Activated CD4-positive, alpha-beta memory T cell treated with anti-CD3 and anti-CD28 coated beads, Interleukin-2, amount 10 ng/mL, durations not matched to agents 7 days and 5 days (primary cell): ENCODE data around the gene UST. TPM values are rescaled to one million over a fixed set of nuclear protein-coding genes. Genes with fewer than 3 reads are reported as not detected.

ENCODE experiments used
- CTCF ChIA-PET: fragments of 350-600 bp; sonication (Branson Sonifier 250); formaldehyde crosslinking; loops from one replicate; lab custom pipeline; 2021; ENCODE audit warnings: antibody characterized with exemption, inconsistent platforms; lab: Charles Lee
- POLR2A ChIA-PET: fragments of 350-600 bp; sonication (Branson Sonifier 250); formaldehyde crosslinking; loops from one replicate; lab custom pipeline; 2021; ENCODE audit warnings: antibody characterized with exemption; lab: Charles Lee
- DNase-seq: peaks from one replicate; pipeline ENCODE4 v3.0.0-alpha.2; 2020
- H3K27ac Mint-ChIP-seq: one replicate; pipeline ENCODE4 v1.8.0; 2021; ENCODE audit warnings: mild to moderate bottlenecking, mixed read lengths
- H3K27me3 Mint-ChIP-seq: one replicate; pipeline ENCODE4 v1.8.0; 2021; ENCODE audit warnings: mixed read lengths
- H3K36me3 Mint-ChIP-seq: one replicate; pipeline ENCODE4 v1.8.0; 2021; ENCODE audit warnings: low read depth, mixed read lengths
- H3K4me1 Mint-ChIP-seq: one replicate; pipeline ENCODE4 v1.8.0; 2021; ENCODE audit warnings: mixed read lengths
- H3K4me3 Mint-ChIP-seq: one replicate; pipeline ENCODE4 v1.8.0; 2021; ENCODE audit warnings: mild to moderate bottlenecking, mixed read lengths
- H3K9me3 Mint-ChIP-seq: one replicate; pipeline ENCODE4 v1.8.0; 2021; ENCODE audit warnings: mixed read lengths
- total RNA-seq, 2 experiments: library from RNA; stranded (reverse); gene quantifications; one replicate each; pipeline ENCODE4 v1.2.3, GENCODE V29; 2021

UST gene
- total RNA-seq, 2 experiments from 2014 or later = 0.80 to 0.93 TPM

DNA sequence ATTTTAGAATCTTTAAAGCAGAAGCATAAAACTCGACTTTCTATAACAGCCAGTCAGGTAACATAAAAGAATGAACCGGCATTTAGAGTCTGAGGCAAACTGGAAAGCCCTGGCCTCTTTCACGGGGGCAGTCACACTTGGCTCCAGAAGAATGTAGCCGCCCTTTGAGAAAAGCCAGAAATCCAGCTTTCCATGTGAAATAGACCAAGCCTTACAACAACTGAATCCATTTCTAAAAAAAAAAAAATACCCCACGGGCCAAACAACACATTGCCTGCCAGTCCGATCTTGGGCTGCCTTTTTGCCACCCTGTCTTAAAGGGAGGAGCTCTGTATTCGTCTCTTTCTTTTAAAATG, 317.8 kb downstream of the UST start:
- H3K4me3 Mint-ChIP-seq = no peak overlapping the region
- H3K27me3 Mint-ChIP-seq = no peaks in the 10 kb centered on the region
- CTCF ChIA-PET = interaction anchor here (2.0 to 3.2 kb wide), 4 partner anchors 19 to 367 kb away, joined by 5 to 16 read pairs (median 11); no protein-coding TSS in a partner anchor
- DNase-seq = no peak
- peaks cover 66% of the 10 kb centered on the region for H3K4me1 Mint-ChIP-seq
- POLR2A ChIA-PET = interaction anchor here (1.0 to 10.3 kb wide), 8 partner anchors 11 to 89 kb away, joined by 3 to 74 read pairs (median 8); no protein-coding TSS in a partner anchor
- H3K36me3 Mint-ChIP-seq = peaks cover 5% of the 10 kb centered on the region
- H3K9me3 Mint-ChIP-seq = peaks cover 6% of the 10 kb centered on the region
- no peak overlapping the region for H3K27ac Mint-ChIP-seq

DNA sequence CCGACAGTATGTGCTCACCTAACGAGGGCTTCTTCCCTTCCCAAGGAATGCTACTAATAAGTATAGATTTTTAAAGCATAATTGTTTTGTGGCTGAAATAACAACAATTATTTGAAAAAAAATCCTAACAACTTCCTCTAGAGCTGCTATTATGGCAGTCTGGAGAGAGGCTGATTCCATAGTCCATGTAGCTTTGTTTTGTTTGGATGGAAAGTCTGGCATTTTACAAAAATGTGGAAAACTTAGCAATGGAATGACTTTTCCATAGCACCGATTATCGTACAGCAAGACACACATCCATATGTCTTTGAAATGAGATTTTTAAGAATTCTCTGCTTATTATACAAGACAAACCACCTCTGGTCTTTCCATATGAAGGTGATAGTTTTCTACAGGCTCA, 318.3 kb downstream of the UST start:
- peak overlapping the region; percentile 89 for H3K27ac Mint-ChIP-seq
- H3K27me3 Mint-ChIP-seq = no peaks in the 10 kb centered on the region
- no peak for DNase-seq
- H3K4me3 Mint-ChIP-seq = no peak overlapping the region
- H3K4me1 Mint-ChIP-seq = peaks cover 61% of the 10 kb centered on the region
- H3K36me3 Mint-ChIP-seq = peaks cover 5% of the 10 kb centered on the region
- ChIA-PET CTCF (interaction anchor here (1.0 to 3.2 kb wide), 9 partner anchors 12 to 452 kb away, joined by 3 to 16 read pairs (median 5); no protein-coding TSS in a partner anchor), POLR2A (interaction anchor here (1.6 to 10.3 kb wide), 10 partner anchors 11 to 252 kb away, joined by 4 to 74 read pairs (median 8); partner anchors contain the start of gene TAB2)
- H3K9me3 Mint-ChIP-seq = peaks cover 6% of the 10 kb centered on the region

DNA sequence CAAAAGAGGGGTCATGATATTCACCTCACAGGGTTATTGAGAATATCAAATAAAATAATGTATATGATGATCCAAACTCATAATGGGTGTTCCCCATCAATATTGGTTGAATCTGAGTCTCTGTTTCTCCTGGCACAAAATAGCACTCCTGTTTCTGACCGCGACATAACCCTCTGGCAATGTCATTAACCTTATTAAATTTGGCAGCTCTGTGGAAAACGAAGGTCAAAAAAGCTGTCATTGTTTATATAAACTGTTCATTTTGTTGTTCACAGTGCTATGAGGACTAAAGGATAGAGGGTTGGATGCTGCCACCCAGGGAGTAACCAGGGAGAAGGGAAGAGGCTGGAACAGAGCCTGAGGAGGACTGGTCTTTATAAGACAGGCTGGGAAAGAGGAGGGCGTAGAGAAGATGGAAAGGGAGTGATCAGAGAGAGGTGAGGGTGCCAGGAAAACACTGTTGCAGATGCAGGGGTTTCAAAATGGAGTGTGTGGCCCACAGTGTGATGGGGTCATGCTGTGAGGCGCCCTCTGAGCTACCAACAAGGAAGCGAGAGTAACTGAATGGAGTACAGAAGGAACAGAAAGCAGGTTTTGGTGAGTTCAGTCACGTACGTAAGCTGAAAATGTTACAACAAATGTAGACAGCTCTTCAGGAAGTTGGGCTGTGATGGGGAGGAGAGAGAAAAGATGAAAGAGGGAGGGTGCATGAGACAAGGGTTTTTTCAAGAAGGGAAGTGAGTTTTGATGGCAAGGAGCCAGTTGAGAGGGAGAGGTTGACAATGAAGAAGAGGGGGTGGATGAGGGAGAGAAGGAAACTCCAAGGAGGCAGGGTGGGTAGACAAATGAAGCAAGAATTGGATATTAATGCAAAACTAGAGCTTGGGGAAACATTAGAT, 319.1 kb downstream of the UST start:
- Mint-ChIP-seq H3K4me1 (peaks cover 53% of the 10 kb centered on the region), H3K27ac (peak overlapping the region; percentile 89), H3K36me3 (peaks cover 5% of the 10 kb centered on the region), H3K27me3 (no peaks in the 10 kb centered on the region), H3K4me3 (peak overlapping the region; percentile 12), H3K9me3 (peaks cover 6% of the 10 kb centered on the region)
- ChIA-PET CTCF (interaction anchor here (0.5 to 3.2 kb wide), 18 partner anchors 9 to 1799 kb away, joined by 3 to 16 read pairs (median 4); partner anchors contain the start of gene MTHFD1L), POLR2A (interaction anchor here (0.7 to 10.3 kb wide), 17 partner anchors 9 to 451 kb away, joined by 3 to 74 read pairs (median 5); partner anchors contain the start of gene TAB2)
- DNase-seq = peak; percentile 38

DNA sequence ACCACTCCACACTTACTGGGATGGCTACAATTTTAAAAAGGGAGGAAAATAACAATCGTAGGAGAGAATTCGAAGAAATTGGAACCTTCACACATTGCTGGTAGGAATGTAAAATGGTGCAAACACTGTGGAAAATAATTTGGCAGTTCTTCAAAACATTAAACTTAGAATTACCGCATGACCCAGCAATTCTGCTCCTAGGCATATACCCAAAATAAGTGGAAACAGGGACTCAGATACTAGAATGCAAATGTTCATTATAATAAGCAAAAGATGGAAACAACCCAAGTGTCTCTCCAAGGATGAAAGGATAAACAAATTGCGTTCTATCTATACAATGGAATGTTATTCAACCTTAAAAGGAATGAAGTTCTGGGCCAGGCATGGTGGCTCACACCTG, 325.2 kb downstream of the UST start:
- Mint-ChIP-seq H3K4me1 (peaks cover 19% of the 10 kb centered on the region), H3K27me3 (no peaks in the 10 kb centered on the region), H3K27ac (no peak overlapping the region), H3K4me3 (no peak overlapping the region), H3K9me3 (peaks cover 10% of the 10 kb centered on the region), H3K36me3 (peaks cover 15% of the 10 kb centered on the region)
- POLR2A ChIA-PET = no interaction called here
- CTCF ChIA-PET = no interaction called here
- no peak for DNase-seq

DNA sequence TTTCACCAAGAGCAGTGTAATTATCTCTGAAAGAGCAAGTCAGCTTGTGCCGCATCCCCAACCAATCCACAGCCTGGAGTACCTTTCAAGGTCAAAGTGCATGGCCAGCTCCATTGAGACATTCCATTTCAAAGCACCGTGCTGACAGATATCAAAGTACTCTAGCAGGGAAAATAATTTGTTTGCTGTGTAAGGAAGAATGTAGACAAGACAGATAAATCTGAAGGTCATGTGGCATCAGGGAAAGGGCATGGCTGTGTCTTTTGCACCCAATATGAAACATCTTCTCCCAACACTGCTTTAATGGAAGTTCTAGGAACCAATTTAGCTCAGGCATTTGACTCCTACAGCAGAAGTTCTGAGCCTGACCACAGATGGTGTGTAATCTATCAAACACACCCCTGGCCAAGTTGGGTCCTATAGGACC, 328.0 kb downstream of the UST start:
- Mint-ChIP-seq H3K4me3 (no peak overlapping the region), H3K27ac (no peak overlapping the region), H3K27me3 (no peaks in the 10 kb centered on the region), H3K4me1 (peaks cover 37% of the 10 kb centered on the region), H3K36me3 (peaks cover 21% of the 10 kb centered on the region), H3K9me3 (peaks cover 6% of the 10 kb centered on the region)
- ChIA-PET POLR2A (interaction anchor here (0.9 to 5.6 kb wide), 12 partner anchors 10 to 253 kb away, joined by 3 to 74 read pairs (median 4); partner anchors contain the start of gene TAB2), CTCF (interaction anchor here (0.7 to 5.3 kb wide), 9 partner anchors 9 to 357 kb away, joined by 4 to 23 read pairs (median 9); no protein-coding TSS in a partner anchor)
- no peak for DNase-seq

DNA sequence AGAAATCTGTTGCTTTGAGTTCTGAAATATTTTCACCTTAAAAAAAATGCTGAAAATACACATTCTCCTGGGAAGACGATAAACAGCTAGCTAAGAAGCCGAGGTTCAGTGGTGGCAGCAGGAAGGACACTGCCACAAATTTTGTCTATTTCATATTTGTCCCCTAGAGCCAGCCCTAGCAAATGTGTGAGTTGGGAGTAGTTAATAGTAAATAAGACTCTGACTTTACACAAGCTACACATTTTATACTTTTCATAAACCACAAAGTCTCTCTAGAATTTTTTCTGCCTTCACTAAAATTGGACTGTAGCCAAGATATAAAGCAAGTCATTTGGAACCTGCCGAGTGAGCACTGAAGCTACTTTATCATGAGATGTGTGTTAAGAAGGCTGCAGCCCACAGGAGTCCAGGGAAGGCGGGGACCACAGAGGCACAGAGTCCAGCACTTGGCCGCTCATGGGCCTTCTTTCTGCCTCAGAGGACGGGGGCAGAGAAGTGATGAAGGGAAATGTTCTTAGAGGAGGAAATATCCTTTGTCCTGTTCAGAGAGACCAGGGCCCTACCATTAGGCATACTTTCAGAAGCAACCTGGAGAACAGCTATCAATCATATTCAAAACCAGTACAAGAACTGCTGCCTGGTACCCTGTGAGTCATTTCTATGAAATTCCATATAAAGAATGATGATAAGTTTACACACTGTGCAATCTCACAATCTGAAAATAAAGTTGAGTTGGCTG, 329.0 kb downstream of the UST start:
- Mint-ChIP-seq H3K36me3 (peaks cover 21% of the 10 kb centered on the region), H3K4me1 (peaks cover 46% of the 10 kb centered on the region), H3K9me3 (peaks cover 6% of the 10 kb centered on the region), H3K4me3 (no peak overlapping the region), H3K27ac (peak overlapping the region; percentile 38), H3K27me3 (no peaks in the 10 kb centered on the region)
- no peak for DNase-seq
- ChIA-PET POLR2A (interaction anchor here (0.8 to 5.6 kb wide), 18 partner anchors 9 to 256 kb away, joined by 3 to 74 read pairs (median 4); partner anchors contain the start of gene TAB2), CTCF (interaction anchor here (1.1 to 5.3 kb wide), 8 partner anchors 13 to 364 kb away, joined by 4 to 23 read pairs (median 10); no protein-coding TSS in a partner anchor)

DNA sequence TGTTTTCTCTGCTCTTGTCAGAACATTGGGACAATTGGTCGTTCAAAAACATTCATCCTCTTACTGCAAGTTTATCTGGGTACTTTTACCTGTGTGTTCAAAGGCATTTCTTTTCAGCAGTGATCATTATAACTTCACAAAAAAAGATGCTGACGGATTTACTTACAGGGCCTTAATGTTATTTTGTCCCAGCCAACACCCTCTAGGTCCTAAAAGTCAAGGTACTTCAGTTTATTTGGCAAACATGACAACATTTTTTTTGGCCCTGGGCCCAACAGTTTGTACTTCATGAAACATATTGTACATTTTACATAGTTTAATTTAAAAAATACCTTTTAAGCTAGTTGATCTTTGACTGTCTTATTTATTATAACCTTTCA, 329.5 kb downstream of the UST start:
- peaks cover 6% of the 10 kb centered on the region for H3K9me3 Mint-ChIP-seq
- H3K4me3 Mint-ChIP-seq = no peak overlapping the region
- ChIA-PET POLR2A (interaction anchor here (0.7 to 5.6 kb wide), 15 partner anchors 9 to 257 kb away, joined by 3 to 74 read pairs (median 5); partner anchors contain the start of gene TAB2), CTCF (interaction anchor here (0.7 to 5.3 kb wide), 9 partner anchors 9 to 364 kb away, joined by 3 to 23 read pairs (median 7); no protein-coding TSS in a partner anchor)
- no peaks in the 10 kb centered on the region for H3K27me3 Mint-ChIP-seq
- no peak for DNase-seq
- peaks cover 51% of the 10 kb centered on the region for H3K4me1 Mint-ChIP-seq
- peak overlapping the region; percentile 38 for H3K27ac Mint-ChIP-seq
- peaks cover 21% of the 10 kb centered on the region for H3K36me3 Mint-ChIP-seq

GRCh38 chr6:149077208-149077607, 330.4 kb downstream of the UST start:
- POLR2A ChIA-PET = interaction anchor here (0.6 to 5.6 kb wide), 18 partner anchors 8 to 469 kb away, joined by 3 to 74 read pairs (median 4); partner anchors contain the start of genes PPIL4 and TAB2

GRCh38 chr6:149078211-149078782, 331.5 kb downstream of the UST start:
- Mint-ChIP-seq H3K27me3 (no peaks in the 10 kb centered on the region), H3K27ac (no peak overlapping the region), H3K4me3 (no peak overlapping the region), H3K36me3 (peaks cover 12% of the 10 kb centered on the region), H3K9me3 (peaks cover 2% of the 10 kb centered on the region), H3K4me1 (peaks cover 71% of the 10 kb centered on the region)
- ChIA-PET CTCF (interaction anchor here (1.0 to 5.3 kb wide), 6 partner anchors 32 to 354 kb away, joined by 3 to 23 read pairs (median 11); partner anchors contain the start of gene TAB2), POLR2A (interaction anchor here (1.3 to 5.6 kb wide), 8 partner anchors 14 to 468 kb away, joined by 3 to 74 read pairs (median 10); partner anchors contain the start of genes PPIL4 and TAB2)
- DNase-seq = no peak

More at GRCh38 chr6:149077208-149077607, 330.4 kb downstream of the UST start:
- Mint-ChIP-seq H3K4me3 (peak overlapping the region; percentile 12), H3K9me3 (peaks cover 2% of the 10 kb centered on the region), H3K36me3 (peaks cover 15% of the 10 kb centered on the region), H3K27me3 (no peaks in the 10 kb centered on the region), H3K27ac (peak overlapping the region; percentile 73), H3K4me1 (peaks cover 60% of the 10 kb centered on the region)
- CTCF ChIA-PET = interaction anchor here (0.7 to 5.3 kb wide), 11 partner anchors 9 to 363 kb away, joined by 3 to 23 read pairs (median 6); partner anchors contain the start of gene TAB2
- no peak for DNase-seq

DNA sequence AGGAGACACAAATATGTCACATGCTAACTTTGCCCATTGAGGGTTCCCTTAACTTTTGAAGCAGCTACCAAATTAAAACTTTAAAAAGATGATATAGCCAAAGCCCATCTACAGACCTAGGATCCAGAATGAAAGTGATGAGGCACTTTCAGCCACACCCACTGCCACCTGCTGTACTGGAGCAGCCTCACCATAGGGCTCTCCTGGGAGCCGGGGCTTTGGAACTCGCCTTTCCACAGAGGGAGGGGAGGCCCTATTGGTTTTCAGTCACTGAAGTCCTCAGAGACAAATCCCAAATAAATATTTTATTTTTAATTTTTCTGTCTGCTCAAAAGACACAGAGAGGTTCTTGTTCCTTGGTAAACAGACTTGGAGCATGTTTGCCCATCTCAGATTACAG, 332.6 kb downstream of the UST start:
- peaks cover 82% of the 10 kb centered on the region for H3K4me1 Mint-ChIP-seq
- H3K4me3 Mint-ChIP-seq = no peak overlapping the region
- peaks cover 2% of the 10 kb centered on the region for H3K9me3 Mint-ChIP-seq
- H3K27me3 Mint-ChIP-seq = no peaks in the 10 kb centered on the region
- ChIA-PET POLR2A (interaction anchor here (2.6 kb wide), 1 partner anchor 48 kb away, joined by 12 read pairs; no protein-coding TSS in a partner anchor), CTCF (interaction anchor here (1.6 to 1.9 kb wide), 2 partner anchors 243 to 352 kb away, joined by 4 to 22 read pairs; no protein-coding TSS in a partner anchor)
- H3K36me3 Mint-ChIP-seq = peaks cover 6% of the 10 kb centered on the region
- DNase-seq = no peak
- peak overlapping the region; percentile 13 for H3K27ac Mint-ChIP-seq

GRCh38 chr6:149079911-149080491, 333.2 kb downstream of the UST start:
- H3K27ac Mint-ChIP-seq = no peak overlapping the region
- DNase-seq = no peak
- no peak overlapping the region for H3K4me3 Mint-ChIP-seq
- peaks cover 9% of the 10 kb centered on the region for H3K36me3 Mint-ChIP-seq
- peaks cover 88% of the 10 kb centered on the region for H3K4me1 Mint-ChIP-seq
- ChIA-PET POLR2A (interaction anchor here (0.7 to 2.6 kb wide), 5 partner anchors 48 to 352 kb away, joined by 3 to 12 read pairs (median 4); partner anchors contain the start of gene TAB2), CTCF (interaction anchor here (0.8 to 1.9 kb wide), 10 partner anchors 14 to 353 kb away, joined by 3 to 22 read pairs (median 4); no protein-coding TSS in a partner anchor)
- H3K9me3 Mint-ChIP-seq = peaks cover 2% of the 10 kb centered on the region
- H3K27me3 Mint-ChIP-seq = no peaks in the 10 kb centered on the region
